WTC11 (cell line): ENCODE data around the gene NME4. TPM values are rescaled to one million over a fixed set of nuclear protein-coding genes. Genes with fewer than 3 reads are reported as not detected.

Experiments
- ATF1 ChIP-seq: sonication (generic); formaldehyde crosslinking; IDR thresholded peaks from 2 replicates; pipeline ENCODE4 v1.8.1; 2023; ENCODE audit warnings: mild to moderate bottlenecking, moderate library complexity, missing genetic modification reagents
- CREM ChIP-seq: sonication (generic); formaldehyde crosslinking; IDR thresholded peaks from 2 replicates; pipeline ENCODE4 v1.8.1; 2022; ENCODE audit warnings: mild to moderate bottlenecking, missing genetic modification reagents, moderate library complexity
- ELF4 ChIP-seq: sonication (generic); formaldehyde crosslinking; IDR thresholded peaks from 2 replicates; pipeline ENCODE4 v1.8.1; 2022; ENCODE audit warnings: low read depth, mild to moderate bottlenecking, moderate library complexity, missing genetic modification reagents
- ESRRA ChIP-seq: sonication (generic); formaldehyde crosslinking; IDR thresholded peaks from 2 replicates; pipeline ENCODE4 v1.8.1; 2022; ENCODE audit warnings: mild to moderate bottlenecking, missing genetic modification reagents, borderline replicate concordance
- FOXJ3 ChIP-seq: sonication (generic); formaldehyde crosslinking; IDR thresholded peaks from 2 replicates; pipeline ENCODE4 v1.9.0; 2021; ENCODE audit warnings: missing genetic modification reagents, mild to moderate bottlenecking, borderline replicate concordance
- FOXK1 ChIP-seq: sonication (generic); formaldehyde crosslinking; IDR thresholded peaks from 2 replicates; pipeline ENCODE4 v1.8.0; 2022; ENCODE audit warnings: mild to moderate bottlenecking, moderate library complexity, missing genetic modification reagents
- FOXP1 ChIP-seq: sonication (generic); formaldehyde crosslinking; IDR thresholded peaks from 2 replicates; pipeline ENCODE4 v1.8.0; 2022; ENCODE audit warnings: missing genetic modification reagents, mild to moderate bottlenecking, moderate library complexity, borderline replicate concordance
- GRHL2 ChIP-seq: fragments of 250-450 bp; sonication (Bioruptor Pico); IDR thresholded peaks from 2 replicates; pipeline ENCODE4 v1.8.0; 2022; ENCODE audit warnings: mild to moderate bottlenecking, moderate library complexity; ENCODE audit not compliant: insufficient replicate concordance, severe bottlenecking
- IRF2 ChIP-seq: sonication (generic); formaldehyde crosslinking; IDR thresholded peaks from 2 replicates; pipeline ENCODE4 v1.8.0; 2022; ENCODE audit warnings: low read depth, missing genetic modification reagents, borderline replicate concordance
- KAT7 ChIP-seq: sonication (generic); formaldehyde crosslinking; IDR thresholded peaks from 2 replicates; pipeline ENCODE4 v1.8.1; 2023; ENCODE audit warnings: missing genetic modification reagents, mild to moderate bottlenecking, borderline replicate concordance
- MXD4 ChIP-seq: fragments of 250-450 bp; sonication (Bioruptor Pico); IDR thresholded peaks from 2 replicates; pipeline ENCODE4 v1.8.0; 2021; ENCODE audit warnings: mild to moderate bottlenecking, moderate library complexity, borderline replicate concordance
- NFATC4 ChIP-seq: fragments of 250-450 bp; sonication (Bioruptor Pico); IDR thresholded peaks from 2 replicates; pipeline ENCODE4 v1.9.0; 2021; ENCODE audit warnings: mild to moderate bottlenecking
- NR2C2 ChIP-seq: sonication (generic); formaldehyde crosslinking; IDR thresholded peaks from 2 replicates; pipeline ENCODE4 v1.8.0; 2022; ENCODE audit warnings: mild to moderate bottlenecking, missing genetic modification reagents
- RELA ChIP-seq: sonication (generic); formaldehyde crosslinking; IDR thresholded peaks from 2 replicates; pipeline ENCODE4 v1.8.1; 2022; ENCODE audit warnings: missing genetic modification reagents, mild to moderate bottlenecking, borderline replicate concordance
- SOX15 ChIP-seq: fragments of 250-450 bp; sonication (Bioruptor Pico); IDR thresholded peaks from 2 replicates; pipeline ENCODE4 v1.9.0; 2021; ENCODE audit warnings: mild to moderate bottlenecking
- TP53 ChIP-seq: sonication (generic); formaldehyde crosslinking; IDR thresholded peaks from 2 replicates; pipeline ENCODE4 v1.8.1; 2023; ENCODE audit warnings: mild to moderate bottlenecking, missing genetic modification reagents
- ZNF219 ChIP-seq: sonication (generic); formaldehyde crosslinking; IDR thresholded peaks from 2 replicates; pipeline ENCODE4 v1.8.0; 2023; ENCODE audit warnings: missing genetic modification reagents, mild to moderate bottlenecking, borderline replicate concordance
- ZNF263 ChIP-seq: sonication (generic); formaldehyde crosslinking; IDR thresholded peaks from 2 replicates; pipeline ENCODE4 v1.8.1; 2022; ENCODE audit warnings: low read depth, mild to moderate bottlenecking, moderate library complexity, missing genetic modification reagents
- total RNA-seq: library from RNA; stranded (reverse); gene quantifications from 3 replicates; pipeline ENCODE4 v1.2.3, GENCODE V29; 2021
- TF ChIP-seq, protein P1 (sequence below): sonication (generic); formaldehyde crosslinking; conservative IDR thresholded peaks from 2 replicates; pipeline ENCODE4 v1.8.1; 2023; ENCODE audit warnings: mild to moderate bottlenecking, low read depth, missing genetic modification reagents, moderate library complexity
- TF ChIP-seq, protein P2 (sequence below): fragments of 200-600 bp; IDR thresholded peaks from 2 replicates; pipeline ENCODE4 v1.8.0; 2022; ENCODE audit warnings: antibody characterized with exemption
- TF ChIP-seq, protein P3 (sequence below): fragments of 250-450 bp; sonication (Bioruptor Pico); IDR thresholded peaks from 2 replicates; pipeline ENCODE4 v2.1.2; 2022; ENCODE audit warnings: mild to moderate bottlenecking, moderate library complexity
- TF ChIP-seq, protein P4 (sequence below): sonication (generic); formaldehyde crosslinking; IDR thresholded peaks from 2 replicates; pipeline ENCODE4 v1.8.0; 2023; ENCODE audit warnings: missing genetic modification reagents, mild to moderate bottlenecking, borderline replicate concordance
- TF ChIP-seq, protein P5 (sequence below): fragments of 250-450 bp; sonication (Bioruptor Pico); IDR thresholded peaks from 2 replicates; pipeline ENCODE4 v1.9.0; 2021; ENCODE audit warnings: mild to moderate bottlenecking
- TF ChIP-seq, protein P6 (sequence below): sonication (generic); formaldehyde crosslinking; IDR thresholded peaks from 2 replicates; pipeline ENCODE4 v1.8.1; 2023; ENCODE audit warnings: mild to moderate bottlenecking, moderate library complexity, missing genetic modification reagents

Gene NME4
- total RNA-seq, 1 experiment from 2014 or later, result 467 TPM

DNA sequence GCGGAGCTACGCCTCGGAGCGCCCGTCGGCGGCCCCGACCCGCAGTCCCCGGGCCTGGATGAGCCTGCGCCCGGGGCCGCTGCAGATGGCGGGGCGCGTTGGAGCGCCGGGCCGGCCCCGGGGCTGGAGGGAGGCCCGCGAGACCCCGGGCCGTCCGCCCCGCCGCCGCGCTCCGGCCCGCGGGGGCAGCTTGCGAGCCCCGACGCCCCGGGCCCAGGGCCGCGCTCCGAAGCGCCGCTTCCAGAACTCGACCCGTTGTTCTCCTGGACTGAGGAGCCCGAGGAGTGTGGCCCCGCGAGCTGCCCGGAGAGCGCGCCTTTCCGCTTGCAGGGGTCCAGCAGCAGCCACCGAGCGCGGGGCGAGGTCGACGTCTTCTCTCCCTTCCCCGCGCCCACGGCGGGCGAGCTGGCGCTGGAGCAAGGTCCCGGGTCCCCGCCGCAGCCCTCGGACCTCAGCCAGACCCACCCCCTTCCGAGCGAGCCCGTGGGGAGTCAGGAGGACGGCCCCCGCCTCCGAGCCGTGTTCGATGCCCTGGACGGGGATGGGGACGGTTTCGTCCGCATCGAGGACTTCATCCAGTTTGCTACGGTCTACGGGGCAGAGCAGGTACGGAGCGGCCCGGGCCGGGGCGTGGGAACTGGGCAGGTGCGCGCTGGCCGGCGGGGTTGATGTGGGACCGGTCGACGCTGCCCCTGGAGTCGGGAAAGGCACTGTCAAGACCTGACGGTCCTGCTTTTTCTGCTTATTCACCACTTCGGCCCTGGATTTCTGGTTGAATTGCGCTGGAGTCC is 29.3 kb downstream of the NME4 start (continued):
- TF ChIP-seq GRHL2 (no peak), NR2C2 (CRISPR knock-in tag) (no peak), ZNF263 (CRISPR knock-in tag) (no peak), KAT7 (no peak), CREM (CRISPR knock-in tag) (no peak), NFATC4 (CRISPR knock-in tag) (no peak), ATF1 (no peak), RELA (CRISPR knock-in tag) (peak; percentile 64; the same call in 1 of the 2 replicates), ELF4 (CRISPR knock-in tag) (no peak), SOX15 (no peak), IRF2 (CRISPR knock-in tag) (no peak), FOXJ3 (CRISPR knock-in tag) (no peak), ESRRA (no peak), MXD4 (CRISPR knock-in tag) (no peak), FOXK1 (CRISPR knock-in tag) (no peak), ZNF219 (no peak), FOXP1 (CRISPR knock-in tag) (peak; percentile 78), TP53 (CRISPR knock-in tag) (no peak)
- TF ChIP-seq, protein P1, sequence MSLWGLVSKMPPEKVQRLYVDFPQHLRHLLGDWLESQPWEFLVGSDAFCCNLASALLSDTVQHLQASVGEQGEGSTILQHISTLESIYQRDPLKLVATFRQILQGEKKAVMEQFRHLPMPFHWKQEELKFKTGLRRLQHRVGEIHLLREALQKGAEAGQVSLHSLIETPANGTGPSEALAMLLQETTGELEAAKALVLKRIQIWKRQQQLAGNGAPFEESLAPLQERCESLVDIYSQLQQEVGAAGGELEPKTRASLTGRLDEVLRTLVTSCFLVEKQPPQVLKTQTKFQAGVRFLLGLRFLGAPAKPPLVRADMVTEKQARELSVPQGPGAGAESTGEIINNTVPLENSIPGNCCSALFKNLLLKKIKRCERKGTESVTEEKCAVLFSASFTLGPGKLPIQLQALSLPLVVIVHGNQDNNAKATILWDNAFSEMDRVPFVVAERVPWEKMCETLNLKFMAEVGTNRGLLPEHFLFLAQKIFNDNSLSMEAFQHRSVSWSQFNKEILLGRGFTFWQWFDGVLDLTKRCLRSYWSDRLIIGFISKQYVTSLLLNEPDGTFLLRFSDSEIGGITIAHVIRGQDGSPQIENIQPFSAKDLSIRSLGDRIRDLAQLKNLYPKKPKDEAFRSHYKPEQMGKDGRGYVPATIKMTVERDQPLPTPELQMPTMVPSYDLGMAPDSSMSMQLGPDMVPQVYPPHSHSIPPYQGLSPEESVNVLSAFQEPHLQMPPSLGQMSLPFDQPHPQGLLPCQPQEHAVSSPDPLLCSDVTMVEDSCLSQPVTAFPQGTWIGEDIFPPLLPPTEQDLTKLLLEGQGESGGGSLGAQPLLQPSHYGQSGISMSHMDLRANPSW (CRISPR knock-in tag), result no peak
- TF ChIP-seq, protein P2, sequence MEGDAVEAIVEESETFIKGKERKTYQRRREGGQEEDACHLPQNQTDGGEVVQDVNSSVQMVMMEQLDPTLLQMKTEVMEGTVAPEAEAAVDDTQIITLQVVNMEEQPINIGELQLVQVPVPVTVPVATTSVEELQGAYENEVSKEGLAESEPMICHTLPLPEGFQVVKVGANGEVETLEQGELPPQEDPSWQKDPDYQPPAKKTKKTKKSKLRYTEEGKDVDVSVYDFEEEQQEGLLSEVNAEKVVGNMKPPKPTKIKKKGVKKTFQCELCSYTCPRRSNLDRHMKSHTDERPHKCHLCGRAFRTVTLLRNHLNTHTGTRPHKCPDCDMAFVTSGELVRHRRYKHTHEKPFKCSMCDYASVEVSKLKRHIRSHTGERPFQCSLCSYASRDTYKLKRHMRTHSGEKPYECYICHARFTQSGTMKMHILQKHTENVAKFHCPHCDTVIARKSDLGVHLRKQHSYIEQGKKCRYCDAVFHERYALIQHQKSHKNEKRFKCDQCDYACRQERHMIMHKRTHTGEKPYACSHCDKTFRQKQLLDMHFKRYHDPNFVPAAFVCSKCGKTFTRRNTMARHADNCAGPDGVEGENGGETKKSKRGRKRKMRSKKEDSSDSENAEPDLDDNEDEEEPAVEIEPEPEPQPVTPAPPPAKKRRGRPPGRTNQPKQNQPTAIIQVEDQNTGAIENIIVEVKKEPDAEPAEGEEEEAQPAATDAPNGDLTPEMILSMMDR, result no peak
- TF ChIP-seq, protein P3, sequence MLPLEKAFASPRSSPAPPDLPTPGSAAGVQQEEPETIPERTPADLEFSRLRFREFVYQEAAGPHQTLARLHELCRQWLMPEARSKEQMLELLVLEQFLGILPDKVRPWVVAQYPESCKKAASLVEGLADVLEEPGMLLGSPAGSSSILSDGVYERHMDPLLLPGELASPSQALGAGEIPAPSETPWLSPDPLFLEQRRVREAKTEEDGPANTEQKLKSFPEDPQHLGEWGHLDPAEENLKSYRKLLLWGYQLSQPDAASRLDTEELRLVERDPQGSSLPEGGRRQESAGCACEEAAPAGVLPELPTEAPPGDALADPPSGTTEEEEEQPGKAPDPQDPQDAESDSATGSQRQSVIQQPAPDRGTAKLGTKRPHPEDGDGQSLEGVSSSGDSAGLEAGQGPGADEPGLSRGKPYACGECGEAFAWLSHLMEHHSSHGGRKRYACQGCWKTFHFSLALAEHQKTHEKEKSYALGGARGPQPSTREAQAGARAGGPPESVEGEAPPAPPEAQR (CRISPR knock-in tag), result no peak
- TF ChIP-seq, protein P4, sequence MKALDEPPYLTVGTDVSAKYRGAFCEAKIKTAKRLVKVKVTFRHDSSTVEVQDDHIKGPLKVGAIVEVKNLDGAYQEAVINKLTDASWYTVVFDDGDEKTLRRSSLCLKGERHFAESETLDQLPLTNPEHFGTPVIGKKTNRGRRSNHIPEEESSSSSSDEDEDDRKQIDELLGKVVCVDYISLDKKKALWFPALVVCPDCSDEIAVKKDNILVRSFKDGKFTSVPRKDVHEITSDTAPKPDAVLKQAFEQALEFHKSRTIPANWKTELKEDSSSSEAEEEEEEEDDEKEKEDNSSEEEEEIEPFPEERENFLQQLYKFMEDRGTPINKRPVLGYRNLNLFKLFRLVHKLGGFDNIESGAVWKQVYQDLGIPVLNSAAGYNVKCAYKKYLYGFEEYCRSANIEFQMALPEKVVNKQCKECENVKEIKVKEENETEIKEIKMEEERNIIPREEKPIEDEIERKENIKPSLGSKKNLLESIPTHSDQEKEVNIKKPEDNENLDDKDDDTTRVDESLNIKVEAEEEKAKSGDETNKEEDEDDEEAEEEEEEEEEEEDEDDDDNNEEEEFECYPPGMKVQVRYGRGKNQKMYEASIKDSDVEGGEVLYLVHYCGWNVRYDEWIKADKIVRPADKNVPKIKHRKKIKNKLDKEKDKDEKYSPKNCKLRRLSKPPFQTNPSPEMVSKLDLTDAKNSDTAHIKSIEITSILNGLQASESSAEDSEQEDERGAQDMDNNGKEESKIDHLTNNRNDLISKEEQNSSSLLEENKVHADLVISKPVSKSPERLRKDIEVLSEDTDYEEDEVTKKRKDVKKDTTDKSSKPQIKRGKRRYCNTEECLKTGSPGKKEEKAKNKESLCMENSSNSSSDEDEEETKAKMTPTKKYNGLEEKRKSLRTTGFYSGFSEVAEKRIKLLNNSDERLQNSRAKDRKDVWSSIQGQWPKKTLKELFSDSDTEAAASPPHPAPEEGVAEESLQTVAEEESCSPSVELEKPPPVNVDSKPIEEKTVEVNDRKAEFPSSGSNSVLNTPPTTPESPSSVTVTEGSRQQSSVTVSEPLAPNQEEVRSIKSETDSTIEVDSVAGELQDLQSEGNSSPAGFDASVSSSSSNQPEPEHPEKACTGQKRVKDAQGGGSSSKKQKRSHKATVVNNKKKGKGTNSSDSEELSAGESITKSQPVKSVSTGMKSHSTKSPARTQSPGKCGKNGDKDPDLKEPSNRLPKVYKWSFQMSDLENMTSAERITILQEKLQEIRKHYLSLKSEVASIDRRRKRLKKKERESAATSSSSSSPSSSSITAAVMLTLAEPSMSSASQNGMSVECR, result peak; percentile 11; the same call in 1 of the 2 replicates
- TF ChIP-seq, protein P5, sequence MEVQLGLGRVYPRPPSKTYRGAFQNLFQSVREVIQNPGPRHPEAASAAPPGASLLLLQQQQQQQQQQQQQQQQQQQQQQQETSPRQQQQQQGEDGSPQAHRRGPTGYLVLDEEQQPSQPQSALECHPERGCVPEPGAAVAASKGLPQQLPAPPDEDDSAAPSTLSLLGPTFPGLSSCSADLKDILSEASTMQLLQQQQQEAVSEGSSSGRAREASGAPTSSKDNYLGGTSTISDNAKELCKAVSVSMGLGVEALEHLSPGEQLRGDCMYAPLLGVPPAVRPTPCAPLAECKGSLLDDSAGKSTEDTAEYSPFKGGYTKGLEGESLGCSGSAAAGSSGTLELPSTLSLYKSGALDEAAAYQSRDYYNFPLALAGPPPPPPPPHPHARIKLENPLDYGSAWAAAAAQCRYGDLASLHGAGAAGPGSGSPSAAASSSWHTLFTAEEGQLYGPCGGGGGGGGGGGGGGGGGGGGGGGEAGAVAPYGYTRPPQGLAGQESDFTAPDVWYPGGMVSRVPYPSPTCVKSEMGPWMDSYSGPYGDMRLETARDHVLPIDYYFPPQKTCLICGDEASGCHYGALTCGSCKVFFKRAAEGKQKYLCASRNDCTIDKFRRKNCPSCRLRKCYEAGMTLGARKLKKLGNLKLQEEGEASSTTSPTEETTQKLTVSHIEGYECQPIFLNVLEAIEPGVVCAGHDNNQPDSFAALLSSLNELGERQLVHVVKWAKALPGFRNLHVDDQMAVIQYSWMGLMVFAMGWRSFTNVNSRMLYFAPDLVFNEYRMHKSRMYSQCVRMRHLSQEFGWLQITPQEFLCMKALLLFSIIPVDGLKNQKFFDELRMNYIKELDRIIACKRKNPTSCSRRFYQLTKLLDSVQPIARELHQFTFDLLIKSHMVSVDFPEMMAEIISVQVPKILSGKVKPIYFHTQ, result no peak
- TF ChIP-seq, protein P6, sequence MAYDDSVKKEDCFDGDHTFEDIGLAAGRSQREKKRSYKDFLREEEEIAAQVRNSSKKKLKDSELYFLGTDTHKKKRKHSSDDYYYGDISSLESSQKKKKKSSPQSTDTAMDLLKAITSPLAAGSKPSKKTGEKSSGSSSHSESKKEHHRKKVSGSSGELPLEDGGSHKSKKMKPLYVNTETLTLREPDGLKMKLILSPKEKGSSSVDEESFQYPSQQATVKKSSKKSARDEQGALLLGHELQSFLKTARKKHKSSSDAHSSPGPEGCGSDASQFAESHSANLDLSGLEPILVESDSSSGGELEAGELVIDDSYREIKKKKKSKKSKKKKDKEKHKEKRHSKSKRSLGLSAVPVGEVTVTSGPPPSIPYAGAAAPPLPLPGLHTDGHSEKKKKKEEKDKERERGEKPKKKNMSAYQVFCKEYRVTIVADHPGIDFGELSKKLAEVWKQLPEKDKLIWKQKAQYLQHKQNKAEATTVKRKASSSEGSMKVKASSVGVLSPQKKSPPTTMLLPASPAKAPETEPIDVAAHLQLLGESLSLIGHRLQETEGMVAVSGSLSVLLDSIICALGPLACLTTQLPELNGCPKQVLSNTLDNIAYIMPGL (CRISPR knock-in tag), result no peak
